GM23248 (cell line): Measurements from ENCODE around the gene MARCHF3.

Experiments used
- EZH2 ChIP-seq: fragments of 200-600 bp; sonication (generic); IDR thresholded peaks from 2 replicates; pipeline ENCODE4 v1.6.1; 2018; ENCODE audit warnings: antibody characterized with exemption, mild to moderate bottlenecking; ENCODE audit not compliant: insufficient read depth, poor library complexity, severe bottlenecking
- EZH2phosphoT487 ChIP-seq: fragments of 200-600 bp; sonication (generic); IDR thresholded peaks from 2 replicates; pipeline ENCODE4 v1.6.1; 2018; ENCODE audit warnings: antibody characterized with exemption, moderate library complexity, mild to moderate bottlenecking, low read depth; ENCODE audit not compliant: insufficient read depth

GRCh38 chr5:127040796-127041520, 10.6 kb upstream of the MARCHF3 start:
- TF ChIP-seq EZH2phosphoT487 (no peak), EZH2 (no peak)
